Activated CD4-positive, alpha-beta memory T cell treated with anti-CD3 and anti-CD28 coated beads, Interleukin-2, amount 10 ng/mL, durations not matched to agents 7 days and 5 days (primary cell): ENCODE measurements around the gene TRIM71. TPM values are rescaled to one million over a fixed set of nuclear protein-coding genes. Genes with fewer than 3 reads are reported as not detected.
"Not testable (repeated sequence)": the region's sequence is repeated elsewhere in the genome, so short reads cannot be mapped to it uniquely, and the experiment has no call there.

Experiments
- CTCF ChIA-PET: fragments of 350-600 bp; sonication (Branson Sonifier 250); formaldehyde crosslinking; loops from one replicate; lab custom pipeline; 2021; ENCODE audit warnings: antibody characterized with exemption, inconsistent platforms; lab: Charles Lee
- POLR2A ChIA-PET: fragments of 350-600 bp; sonication (Branson Sonifier 250); formaldehyde crosslinking; loops from one replicate; lab custom pipeline; 2021; ENCODE audit warnings: antibody characterized with exemption; lab: Charles Lee
- DNase-seq: peaks from one replicate; pipeline ENCODE4 v3.0.0-alpha.2; 2020
- H3K27ac Mint-ChIP-seq: one replicate; pipeline ENCODE4 v1.8.0; 2021; ENCODE audit warnings: mild to moderate bottlenecking, mixed read lengths
- H3K27me3 Mint-ChIP-seq: one replicate; pipeline ENCODE4 v1.8.0; 2021; ENCODE audit warnings: mixed read lengths
- H3K36me3 Mint-ChIP-seq: one replicate; pipeline ENCODE4 v1.8.0; 2021; ENCODE audit warnings: low read depth, mixed read lengths
- H3K4me1 Mint-ChIP-seq: one replicate; pipeline ENCODE4 v1.8.0; 2021; ENCODE audit warnings: mixed read lengths
- H3K4me3 Mint-ChIP-seq: one replicate; pipeline ENCODE4 v1.8.0; 2021; ENCODE audit warnings: mild to moderate bottlenecking, mixed read lengths
- H3K9me3 Mint-ChIP-seq: one replicate; pipeline ENCODE4 v1.8.0; 2021; ENCODE audit warnings: mixed read lengths
- total RNA-seq, 2 experiments: library from RNA; stranded (reverse); gene quantifications; one replicate each; pipeline ENCODE4 v1.2.3, GENCODE V29; 2021

TRIM71 gene
- total RNA-seq, 2 experiments from 2014 or later = not detected

DNA sequence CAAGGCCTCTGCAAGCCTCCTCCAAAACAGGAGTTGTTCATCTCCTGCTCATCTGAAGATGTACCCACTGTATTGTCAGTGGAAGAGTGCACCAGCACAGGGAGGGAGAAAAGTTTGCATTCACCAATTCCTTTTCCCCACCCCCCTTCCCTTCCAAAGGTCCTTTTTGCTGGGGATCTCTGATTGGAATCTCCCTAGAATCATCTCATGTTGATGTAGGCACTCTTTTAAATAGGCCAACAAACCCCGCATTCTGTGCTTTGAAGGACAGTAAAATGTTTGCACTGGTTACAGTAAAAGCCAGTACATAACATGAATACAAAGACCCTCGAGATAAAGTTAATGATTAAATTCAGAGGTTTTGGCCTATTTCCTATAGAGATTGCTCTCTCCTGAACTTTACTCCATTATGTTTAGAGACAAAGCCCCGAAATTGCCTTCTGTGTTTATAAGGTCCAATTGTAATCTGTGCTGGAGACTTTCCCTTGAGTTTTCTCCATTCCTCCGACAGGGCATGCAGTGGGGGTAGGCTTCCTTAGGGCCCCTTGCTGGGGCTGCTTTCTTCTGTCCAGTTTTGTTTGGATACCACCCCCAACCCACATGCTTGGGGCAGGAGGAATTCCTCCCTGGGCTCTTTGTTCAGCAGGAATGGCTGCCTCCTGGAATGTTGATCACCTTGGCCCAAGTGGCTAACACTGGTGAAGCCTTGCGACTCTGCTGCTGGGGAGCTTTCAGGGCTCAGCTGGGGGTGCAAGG lies 22.5 kb downstream of the TRIM71 start:
- Mint-ChIP-seq H3K4me1 (peaks cover 16% of the 10 kb centered on the region), H3K4me3 (no peak overlapping the region), H3K9me3 (no peaks in the 10 kb centered on the region), H3K27ac (no peak overlapping the region), H3K36me3 (no peaks in the 10 kb centered on the region), H3K27me3 (peaks cover 19% of the 10 kb centered on the region)
- ChIA-PET POLR2A (interaction anchor here (0.6 kb wide), 1 partner anchor 13 kb away, joined by 4 read pairs; no protein-coding TSS in a partner anchor), CTCF (no interaction called here)
- no peak for DNase-seq

DNA sequence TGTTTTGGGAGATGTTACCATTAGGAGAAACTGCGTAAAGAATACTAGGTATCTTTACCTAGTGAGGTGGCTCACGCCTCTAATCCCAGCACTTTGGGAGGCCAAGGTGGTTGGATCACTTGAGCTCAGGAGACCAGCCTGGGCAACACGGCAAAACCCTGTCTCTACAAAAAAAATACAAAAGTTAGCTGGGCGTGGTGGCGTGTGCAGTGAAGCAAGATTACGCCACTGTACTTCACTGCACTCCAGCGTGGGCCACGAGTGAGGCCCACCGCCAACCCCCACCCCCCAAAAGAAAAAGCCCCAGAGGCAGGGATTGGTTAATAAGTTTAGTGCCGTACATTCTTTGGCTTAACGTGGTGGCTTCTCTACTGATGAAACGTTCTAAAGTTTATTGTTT lies 23.5 kb downstream of the TRIM71 start:
- Mint-ChIP-seq H3K36me3 (no peaks in the 10 kb centered on the region), H3K27ac (no peak overlapping the region), H3K27me3 (peaks cover 13% of the 10 kb centered on the region), H3K9me3 (no peaks in the 10 kb centered on the region), H3K4me1 (peaks cover 16% of the 10 kb centered on the region), H3K4me3 (no peak overlapping the region)
- ChIA-PET POLR2A (no interaction called here), CTCF (no interaction called here)
- no peak for DNase-seq

DNA sequence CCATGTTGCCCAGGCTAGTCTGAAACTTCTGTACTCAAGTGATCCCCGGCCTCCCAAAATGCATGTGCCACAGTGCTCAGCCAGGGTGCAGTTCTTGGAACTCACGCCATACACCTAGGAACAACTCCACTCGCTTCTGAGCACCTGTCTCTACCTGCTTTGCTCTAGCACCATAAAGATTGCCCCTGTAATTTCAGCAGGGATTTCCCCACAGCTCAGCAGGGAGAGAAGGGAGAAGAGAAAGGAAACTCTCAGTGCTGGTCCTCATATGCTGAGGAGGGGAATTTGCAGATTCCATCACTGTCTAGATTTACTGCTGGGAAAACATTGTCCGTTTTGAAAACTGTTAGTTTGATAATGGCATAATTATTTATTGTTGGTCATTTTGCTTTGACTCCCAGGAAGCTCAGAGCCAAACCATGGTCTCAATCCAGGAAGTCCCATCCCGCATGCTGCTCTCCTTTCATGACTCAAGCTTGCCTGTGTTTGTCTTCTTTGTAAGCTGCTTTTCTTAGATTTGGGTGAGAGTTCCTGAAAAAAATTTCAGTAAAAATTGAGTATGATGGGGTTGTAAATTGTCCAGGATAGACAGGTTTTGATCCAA lies 24.2 kb downstream of the TRIM71 start:
- no peak for DNase-seq
- Mint-ChIP-seq H3K4me3 (no peak overlapping the region), H3K27me3 (peaks cover 14% of the 10 kb centered on the region), H3K4me1 (peaks cover 16% of the 10 kb centered on the region), H3K9me3 (no peaks in the 10 kb centered on the region), H3K27ac (no peak overlapping the region), H3K36me3 (no peaks in the 10 kb centered on the region)
- ChIA-PET CTCF (no interaction called here), POLR2A (no interaction called here)

DNA sequence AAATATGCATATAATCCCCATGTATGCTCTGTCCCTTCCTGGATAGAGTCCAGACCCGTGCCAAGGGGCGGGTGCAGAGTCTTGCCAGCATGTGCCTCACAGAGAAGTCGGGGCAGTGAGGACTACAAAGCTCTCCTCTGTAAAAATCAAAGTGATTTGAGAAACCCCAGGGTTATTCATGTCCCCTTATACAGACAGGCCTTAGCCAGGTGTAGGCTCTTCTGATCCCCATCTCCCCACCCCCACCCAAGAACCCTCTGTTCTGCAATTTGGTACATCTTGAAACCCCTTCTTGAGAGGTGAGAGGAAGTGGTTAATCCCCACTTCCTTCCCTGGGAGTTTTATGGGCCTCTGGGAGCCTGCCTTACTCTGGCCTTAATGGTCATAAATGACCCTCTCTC lies 24.7 kb downstream of the TRIM71 start:
- DNase-seq = no peak
- ChIA-PET CTCF (no interaction called here), POLR2A (no interaction called here)
- H3K27me3 Mint-ChIP-seq = peaks cover 14% of the 10 kb centered on the region
- H3K36me3 Mint-ChIP-seq = no peaks in the 10 kb centered on the region
- H3K9me3 Mint-ChIP-seq = no peaks in the 10 kb centered on the region
- H3K27ac Mint-ChIP-seq = no peak overlapping the region
- peaks cover 16% of the 10 kb centered on the region for H3K4me1 Mint-ChIP-seq
- no peak overlapping the region for H3K4me3 Mint-ChIP-seq

DNA sequence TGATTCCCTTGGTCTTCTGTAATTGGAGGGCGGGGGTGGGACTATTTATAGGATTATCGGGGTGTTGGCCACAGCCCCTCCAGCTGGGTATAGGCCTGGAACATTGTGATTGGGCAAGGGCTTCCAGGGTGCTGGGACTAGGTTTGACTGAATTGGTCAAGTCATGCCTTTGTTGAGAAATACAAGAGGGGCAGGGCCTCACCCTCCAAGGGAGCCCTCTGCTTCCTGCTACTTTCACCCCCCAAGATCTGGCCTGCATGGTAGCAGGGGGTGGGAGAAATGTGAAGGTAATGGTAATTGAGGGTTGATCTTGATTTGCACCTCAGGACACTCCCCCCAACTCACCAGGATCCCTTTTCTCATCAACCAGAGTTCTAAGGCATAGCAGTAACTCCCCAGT lies 25.2 kb downstream of the TRIM71 start:
- no peak overlapping the region for H3K27ac Mint-ChIP-seq
- POLR2A ChIA-PET = no interaction called here
- no peak overlapping the region for H3K4me3 Mint-ChIP-seq
- peaks cover 16% of the 10 kb centered on the region for H3K4me1 Mint-ChIP-seq
- DNase-seq = no peak
- no peaks in the 10 kb centered on the region for H3K36me3 Mint-ChIP-seq
- H3K27me3 Mint-ChIP-seq = peaks cover 14% of the 10 kb centered on the region
- CTCF ChIA-PET = no interaction called here
- no peaks in the 10 kb centered on the region for H3K9me3 Mint-ChIP-seq

DNA sequence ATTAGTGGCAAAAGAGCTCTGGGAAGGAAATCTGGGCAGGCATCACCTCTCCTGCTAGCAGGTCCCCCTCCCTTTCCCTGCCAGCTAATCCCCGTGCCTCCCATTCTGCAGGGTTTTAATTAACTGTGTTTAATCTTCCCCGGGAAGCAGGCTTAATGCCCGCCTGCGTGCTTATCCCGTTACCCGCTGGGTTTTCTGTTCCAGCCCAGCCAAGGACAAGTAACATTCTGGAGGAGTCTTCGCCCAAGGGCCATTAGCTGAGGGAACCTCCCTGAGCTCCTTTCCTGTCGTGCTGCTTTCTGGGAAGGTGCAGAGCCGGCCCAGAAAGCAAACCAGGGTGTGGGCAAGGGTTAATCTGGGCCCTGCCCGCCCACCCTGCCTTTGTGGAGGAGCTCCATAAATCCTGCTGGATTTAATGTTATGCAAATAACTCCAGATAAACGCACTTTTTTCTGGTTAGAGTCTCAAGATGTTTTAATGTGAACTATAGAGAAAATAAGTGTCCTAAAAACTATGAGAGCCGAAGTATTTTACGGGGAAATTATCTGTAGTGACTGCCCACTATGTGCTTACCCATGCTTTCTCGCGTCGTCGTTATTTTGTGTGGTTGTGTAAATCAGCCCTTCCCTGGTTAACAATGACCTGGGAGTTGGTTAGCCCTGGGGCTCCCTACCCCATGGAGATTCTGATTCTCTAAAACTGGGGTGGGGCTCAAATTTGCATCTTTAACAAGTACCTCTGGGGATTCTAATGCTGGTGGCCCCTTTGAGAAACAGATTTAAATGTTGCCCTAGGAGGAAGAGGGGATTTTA lies 25.9 kb downstream of the TRIM71 start:
- H3K27ac Mint-ChIP-seq = no peak overlapping the region
- H3K4me1 Mint-ChIP-seq = peaks cover 16% of the 10 kb centered on the region
- no peak for DNase-seq
- H3K36me3 Mint-ChIP-seq = no peaks in the 10 kb centered on the region
- CTCF ChIA-PET = no interaction called here
- no peak overlapping the region for H3K4me3 Mint-ChIP-seq
- POLR2A ChIA-PET = no interaction called here
- H3K27me3 Mint-ChIP-seq = peaks cover 14% of the 10 kb centered on the region
- no peaks in the 10 kb centered on the region for H3K9me3 Mint-ChIP-seq

DNA sequence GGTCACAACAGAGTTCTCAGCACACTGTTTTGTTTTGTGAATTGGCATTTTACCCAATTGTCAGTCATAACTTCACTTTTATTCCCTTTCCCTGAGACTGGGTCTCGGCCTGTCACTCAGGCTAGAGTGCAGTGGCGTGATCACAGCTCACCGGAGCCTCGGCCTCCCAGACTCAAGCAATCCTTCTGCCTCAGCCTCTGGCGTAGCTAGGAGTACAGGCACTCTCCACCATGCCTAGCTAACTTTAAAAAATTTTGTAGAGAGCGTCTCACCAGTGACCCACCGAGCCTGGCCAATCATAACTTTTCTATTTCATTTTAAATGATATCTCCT lies 26.5 kb downstream of the TRIM71 start:
- ChIA-PET POLR2A (no interaction called here), CTCF (interaction anchor here (1.1 kb wide), 1 partner anchor 63 kb away, joined by 3 read pairs; no protein-coding TSS in a partner anchor)
- peaks cover 16% of the 10 kb centered on the region for H3K4me1 Mint-ChIP-seq
- no peaks in the 10 kb centered on the region for H3K9me3 Mint-ChIP-seq
- H3K4me3 Mint-ChIP-seq = no peak overlapping the region
- H3K27ac Mint-ChIP-seq = no peak overlapping the region
- no peaks in the 10 kb centered on the region for H3K36me3 Mint-ChIP-seq
- no peak for DNase-seq
- peaks cover 11% of the 10 kb centered on the region for H3K27me3 Mint-ChIP-seq

DNA sequence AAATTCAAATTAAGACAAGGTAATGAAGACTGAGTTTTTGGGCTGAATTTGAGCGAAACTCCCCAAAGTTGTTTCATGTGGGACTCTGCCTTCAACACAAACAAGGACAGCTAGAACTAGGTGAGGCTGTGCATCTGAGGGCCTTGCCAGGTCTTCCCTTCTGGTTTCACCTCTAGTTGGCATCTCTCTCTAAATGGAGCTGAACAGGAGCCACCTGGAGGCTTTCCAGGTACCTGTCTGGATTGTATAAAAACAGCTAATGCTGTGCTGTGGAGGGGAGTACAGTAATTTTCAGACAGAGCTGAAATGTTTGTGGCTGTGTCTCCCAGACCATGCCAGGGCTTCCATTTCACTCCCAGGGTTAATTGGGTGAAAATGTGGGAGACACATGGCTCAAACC lies 27.1 kb downstream of the TRIM71 start:
- peaks cover 16% of the 10 kb centered on the region for H3K4me1 Mint-ChIP-seq
- peaks cover 8% of the 10 kb centered on the region for H3K27me3 Mint-ChIP-seq
- no peak overlapping the region for H3K4me3 Mint-ChIP-seq
- no peaks in the 10 kb centered on the region for H3K9me3 Mint-ChIP-seq
- H3K27ac Mint-ChIP-seq = no peak overlapping the region
- CTCF ChIA-PET = interaction anchor here (1.1 kb wide), 2 partner anchors 30 to 64 kb away, joined by 3 to 5 read pairs; no protein-coding TSS in a partner anchor
- H3K36me3 Mint-ChIP-seq = no peaks in the 10 kb centered on the region
- POLR2A ChIA-PET = no interaction called here
- DNase-seq = no peak

DNA sequence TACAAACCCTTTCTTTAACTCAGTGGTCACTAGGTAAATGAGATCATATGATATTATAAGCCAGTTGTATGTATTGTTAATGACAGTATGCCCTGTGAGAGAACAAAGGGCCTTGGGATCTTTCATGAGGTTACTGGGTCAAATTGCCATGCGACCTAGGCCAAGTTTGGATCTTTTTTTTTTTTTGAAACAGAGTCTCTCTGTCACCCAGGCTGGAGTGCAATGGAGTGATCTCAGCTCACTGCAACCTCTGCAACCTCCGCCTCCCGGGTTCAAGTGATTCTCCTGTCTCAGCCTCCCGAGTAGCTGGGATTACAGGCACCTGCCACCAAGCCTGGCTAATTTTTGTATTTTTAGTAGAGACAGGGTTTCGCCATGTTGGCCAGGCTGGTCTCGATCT lies 27.7 kb downstream of the TRIM71 start:
- POLR2A ChIA-PET, H3K36me3 Mint-ChIP-seq, H3K9me3 Mint-ChIP-seq, H3K27me3 Mint-ChIP-seq, DNase-seq, H3K4me3 Mint-ChIP-seq, H3K27ac Mint-ChIP-seq: not testable (repeated sequence)
- CTCF ChIA-PET = interaction anchor here (1.1 kb wide), 1 partner anchor 30 kb away, joined by 5 read pairs; no protein-coding TSS in a partner anchor
- peaks cover 16% of the 10 kb centered on the region for H3K4me1 Mint-ChIP-seq

DNA sequence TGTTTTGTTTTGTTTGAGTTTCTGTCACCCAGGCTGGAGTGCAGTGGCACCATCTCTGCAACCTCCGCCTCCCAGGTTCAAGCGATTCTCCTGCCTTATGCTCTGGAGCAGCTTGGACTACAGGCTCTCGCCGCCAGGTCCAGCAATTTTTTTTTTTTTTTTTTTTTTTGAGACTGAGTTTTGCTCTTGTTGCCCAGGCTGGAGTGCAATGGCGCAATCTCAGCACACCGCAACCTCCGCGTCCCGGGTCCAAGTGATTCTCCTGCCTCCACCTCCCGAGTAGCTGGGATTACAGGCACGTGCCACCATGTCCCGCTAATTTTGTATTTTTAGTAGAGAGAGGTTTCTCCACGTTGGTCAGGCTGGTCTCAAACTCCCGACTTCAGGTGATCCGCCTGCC lies 29.2 kb downstream of the TRIM71 start:
- H3K27me3 Mint-ChIP-seq, H3K36me3 Mint-ChIP-seq, H3K27ac Mint-ChIP-seq, POLR2A ChIA-PET, H3K9me3 Mint-ChIP-seq, H3K4me3 Mint-ChIP-seq, DNase-seq: not testable (repeated sequence)
- CTCF ChIA-PET = interaction anchor here (1.1 kb wide), 1 partner anchor 13 kb away, joined by 3 read pairs; no protein-coding TSS in a partner anchor
- H3K4me1 Mint-ChIP-seq = peaks cover 13% of the 10 kb centered on the region

DNA sequence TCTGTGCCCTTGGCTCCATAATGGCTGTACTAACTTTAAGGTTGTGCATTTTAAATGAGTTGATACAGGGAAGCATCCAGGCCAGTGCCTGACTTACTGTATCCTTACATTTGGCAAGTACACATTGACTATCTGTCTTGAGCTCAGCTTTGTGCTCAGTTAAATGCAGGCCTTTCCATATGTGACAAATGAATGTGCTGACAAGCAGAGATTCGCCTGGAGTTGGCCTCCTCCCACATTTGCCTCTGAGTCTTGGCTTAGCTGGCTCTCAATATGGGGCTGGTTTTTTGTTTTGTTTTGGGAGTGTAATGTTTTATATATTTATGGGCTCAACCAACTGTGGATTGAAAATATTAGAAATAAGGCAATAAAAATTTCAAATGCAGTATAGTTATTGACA lies 29.7 kb downstream of the TRIM71 start:
- POLR2A ChIA-PET = no interaction called here
- no peaks in the 10 kb centered on the region for H3K9me3 Mint-ChIP-seq
- peaks cover 9% of the 10 kb centered on the region for H3K27me3 Mint-ChIP-seq
- peaks cover 8% of the 10 kb centered on the region for H3K4me1 Mint-ChIP-seq
- no peaks in the 10 kb centered on the region for H3K36me3 Mint-ChIP-seq
- H3K27ac Mint-ChIP-seq = no peak overlapping the region
- DNase-seq = no peak
- CTCF ChIA-PET = no interaction called here
- no peak overlapping the region for H3K4me3 Mint-ChIP-seq

DNA sequence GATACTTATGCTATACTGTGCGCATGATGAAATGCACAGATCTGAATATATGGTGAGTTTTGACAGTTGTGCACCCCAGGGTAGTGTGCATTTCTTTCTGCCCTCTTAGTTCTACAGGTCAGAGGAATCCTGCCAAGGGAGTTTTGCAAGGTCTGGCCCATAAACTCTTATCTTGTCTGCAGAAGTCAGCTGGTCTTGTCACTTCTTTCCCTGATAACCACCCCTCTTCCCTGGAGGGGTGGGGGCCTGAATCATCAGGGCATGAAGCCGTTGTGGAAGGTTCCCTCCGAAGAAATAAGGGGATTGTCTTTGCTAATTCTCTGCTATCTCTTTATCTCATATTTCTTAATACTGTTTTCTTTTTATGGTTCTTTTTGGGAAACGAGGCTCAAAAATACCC lies 30.4 kb downstream of the TRIM71 start:
- ChIA-PET CTCF (no interaction called here), POLR2A (no interaction called here)
- Mint-ChIP-seq H3K4me1 (peaks cover 2% of the 10 kb centered on the region), H3K4me3 (no peak overlapping the region), H3K9me3 (no peaks in the 10 kb centered on the region), H3K36me3 (no peaks in the 10 kb centered on the region), H3K27me3 (peaks cover 9% of the 10 kb centered on the region), H3K27ac (no peak overlapping the region)
- DNase-seq = no peak

DNA sequence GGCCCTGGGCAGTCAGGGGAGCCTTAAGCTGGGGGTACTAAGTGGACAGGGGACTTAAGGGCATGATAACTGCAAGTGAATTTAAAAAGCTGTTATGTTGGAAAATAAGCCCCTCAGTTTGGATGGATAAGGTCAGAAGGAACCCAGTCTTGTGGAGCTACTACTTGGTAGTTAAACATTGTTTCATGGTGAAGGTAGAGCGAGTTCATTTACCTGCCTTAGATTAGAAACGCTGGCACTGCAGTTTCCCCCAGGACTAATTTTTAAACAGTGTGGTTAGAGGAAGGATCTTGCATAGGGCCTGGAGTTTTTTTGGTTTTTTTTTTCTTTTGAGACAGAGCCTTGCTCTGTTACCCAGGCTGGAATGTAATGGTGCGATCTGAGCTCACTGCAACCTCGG lies 31.2 kb downstream of the TRIM71 start:
- no peaks in the 10 kb centered on the region for H3K36me3 Mint-ChIP-seq
- peaks cover 12% of the 10 kb centered on the region for H3K27me3 Mint-ChIP-seq
- ChIA-PET POLR2A (no interaction called here), CTCF (interaction anchor here (0.6 kb wide), 1 partner anchor 53 kb away, joined by 3 read pairs; no protein-coding TSS in a partner anchor)
- H3K4me3 Mint-ChIP-seq = no peak overlapping the region
- H3K4me1 Mint-ChIP-seq = no peaks in the 10 kb centered on the region
- no peak overlapping the region for H3K27ac Mint-ChIP-seq
- DNase-seq = no peak
- H3K9me3 Mint-ChIP-seq = no peaks in the 10 kb centered on the region
